HepG2 (cell line): ENCODE results near the gene TTN. TPM values are rescaled to one million over a fixed set of nuclear protein-coding genes. Genes with fewer than 3 reads are reported as not detected.

Experiments
- ATAC-seq: fragments of 200-7000 bp; cut with Tn5 transposase; 3 replicates; pipeline ENCODE4 v1.9.1; 2020; ENCODE audit warnings: mild to moderate bottlenecking, moderate library complexity
- BruUV-seq: library from RNA; stranded (reverse); fragments of 400-500 nt; replicated peaks from 2 replicates; lab custom pipeline; 2021; lab: Mats Ljungman, UMichigan
- CTCF ChIA-PET: fragments of 300-600 bp; formaldehyde crosslinking; extraction: SDS; loops from one replicate; lab custom pipeline; 2021; ENCODE audit warnings: low total read pairs, inconsistent platforms, low intra/inter-chr PET ratio; lab: Yijun Ruan, JAX
- POLR2A ChIA-PET: fragments of 350-600 bp; sonication (Branson Sonifier 250); formaldehyde crosslinking; loops from one replicate; lab custom pipeline; 2020; ENCODE audit warnings: antibody characterized with exemption, inconsistent platforms; lab: Yijun Ruan, JAX
- DNase-seq: peaks from one replicate; pipeline ENCODE4 v3.0.0-alpha.2; 2015; ENCODE audit warnings: low spot score
- FAIRE-seq: peaks from 3 replicates; lab custom pipeline; 2011; peaks lifted over from hg19 to GRCh38; lab: Jason Lieb, UNC
- H2AFZ ChIP-seq: one replicate; pipeline ENCODE4 v1.6.1; 2011; ENCODE audit warnings: low read length, inconsistent platforms
- H3K27ac ChIP-seq: fragments of 300-600 bp; 3 replicates; pipeline ENCODE4 v1.8.0; 2011; ENCODE audit warnings: mixed run types, mild to moderate bottlenecking, mixed read lengths, low read length, inconsistent platforms; ENCODE audit not compliant: insufficient read depth; ENCODE audit errors: extremely low read length
- H3K27me3 ChIP-seq, 2 experiments: fragments of 200-600 bp in 1 of 2; 2 replicates in 1 of 2; 3 replicates in 1 of 2; pipeline versions ENCODE4 v1.6.0 to v1.8.0; 2011; ENCODE audit warnings: low read length in 2 of 2, mild to moderate bottlenecking in 2 of 2, moderate library complexity in 2 of 2, inconsistent platforms in 1 of 2; ENCODE audit not compliant: insufficient read depth in 2 of 2, control insufficient read depth in 1 of 2
- H3K36me3 ChIP-seq, 2 experiments: fragments of 200-600 bp in 1 of 2; replicated peaks in 1 of 2; 2 replicates in 1 of 2; 3 replicates in 1 of 2; pipeline versions ENCODE4 v1.5.1 to v1.8.0; 2011; ENCODE audit warnings: low read length in 2 of 2, inconsistent platforms in 1 of 2; ENCODE audit not compliant: insufficient read depth in 2 of 2, control insufficient read depth in 1 of 2
- H3K4me1 ChIP-seq: 2 replicates; pipeline ENCODE4 v1.5.1; 2012; ENCODE audit warnings: low read length, inconsistent platforms; ENCODE audit not compliant: insufficient read depth
- H3K4me2 ChIP-seq: 2 replicates; pipeline ENCODE4 v1.6.0; 2011; ENCODE audit warnings: low read depth, low read length, inconsistent platforms
- H3K4me3 ChIP-seq, 3 experiments: fragments of 200-600 bp in 1 of 3; sonication (generic), shearing (Covaris generic) in 1 of 3; replicated peaks in 1 of 3; 2 replicates each; pipeline ENCODE4 v1.5.1; 2011 to 2016; ENCODE audit warnings: low read length in 3 of 3, inconsistent platforms in 2 of 3, low read depth in 2 of 3, mild to moderate bottlenecking in 2 of 3, control low read depth in 1 of 3, mixed read lengths in 1 of 3; ENCODE audit not compliant: insufficient read depth in 1 of 3
- H3K79me2 ChIP-seq: one replicate; pipeline ENCODE4 v1.6.1; 2011; ENCODE audit warnings: low read length, inconsistent platforms; ENCODE audit not compliant: insufficient read depth
- H3K9ac ChIP-seq: 2 replicates; pipeline ENCODE4 v1.6.0; 2011; ENCODE audit warnings: mild to moderate bottlenecking, low read depth, low read length, inconsistent platforms; ENCODE audit not compliant: insufficient read depth
- H3K9me3 ChIP-seq: 2 replicates; pipeline ENCODE4 v1.5.1; 2012; ENCODE audit warnings: mild to moderate bottlenecking, low read length
- H4K20me1 ChIP-seq: 2 replicates; pipeline ENCODE4 v1.6.0; 2011; ENCODE audit warnings: inconsistent platforms, mild to moderate bottlenecking, low read length, moderate library complexity; ENCODE audit not compliant: insufficient read depth
- FOXK1 ChIP-seq: sonication (generic); formaldehyde crosslinking; IDR thresholded peaks from 2 replicates; pipeline ENCODE4 v1.4.0; 2020; ENCODE audit warnings: low read depth, missing genetic modification reagents, borderline replicate concordance
- FOXO1 ChIP-seq: sonication (generic); formaldehyde crosslinking; IDR thresholded peaks from 2 replicates; pipeline ENCODE4 v1.4.0; 2020; ENCODE audit warnings: missing genetic modification reagents
- PTBP1 ChIP-seq: fragments of 200-400 bp; formaldehyde crosslinking; IDR thresholded peaks from 2 replicates; pipeline ENCODE4 v1.6.1; 2018; ENCODE audit warnings: low read length, low read depth; ENCODE audit not compliant: poor library complexity, severe bottlenecking
- SSRP1 ChIP-seq: IDR thresholded peaks from 2 replicates; pipeline ENCODE4 v1.6.1; 2016; ENCODE audit warnings: control low read depth
- ZBTB40 ChIP-seq, 2 experiments: fragments of 450-650 bp in 1 of 2; sonication (generic) in 1 of 2; formaldehyde crosslinking in 1 of 2; IDR thresholded peaks; 2 replicates each; pipeline versions ENCODE4 v1.6.1 to v1.8.0; 2016 to 2022; ENCODE audit warnings: antibody characterized with exemption in 1 of 2, mild to moderate bottlenecking in 1 of 2, missing genetic modification reagents in 1 of 2
- WGBS: methylation state at CpG from one replicate; pipeline ENCODE4 v1.1.6; 2017; ENCODE audit warnings: low lambda C conversion rate; 5-methylcytosine and 5-hydroxymethylcytosine counted together
- in situ Hi-C: cut with HindIII; loops from 2 replicates; pipeline ENCODE4 v1.10.0; 2017; ENCODE audit warnings: low pct_unique_long_range_greater_than_20kb; ENCODE audit not compliant: extremely low pct_ligation_motif_present
- intact Hi-C: fragments of 100-400 bp; cut with micrococcal nuclease; formaldehyde crosslinking; loops from one replicate; pipeline ENCODE4 v1.10.0; 2022; ENCODE audit not compliant: unreplicated experiment
- polyA plus RNA-seq, 8 experiments: library from polyadenylated mRNA; depleted of rRNA in 3 of 8; stranded (reverse) in 7 of 8; unstranded in 1 of 8; fragments of >200 nt; fragmentation: Illumina TruSeq in 4 of 8; extraction: Trizol in 4 of 8; gene quantifications; 2 replicates each; pipeline versions ENCODE4 v1.2.1 to v1.2.3, GENCODE V29; 2011 to 2016; ENCODE audit warnings: low read depth in 4 of 8, missing spikeins in 1 of 8, mixed read lengths in 1 of 8; ENCODE audit not compliant: insufficient read depth in 1 of 8
- total RNA-seq, 5 experiments: library from RNA; depleted of rRNA; stranded (reverse); fragments of >200 nt; fragmentation: Illumina TruSeq; extraction: Trizol; gene quantifications; 2 replicates each; pipeline ENCODE4 v1.2.3, GENCODE V29; 2016; ENCODE audit warnings: low read depth in 1 of 5

The TTN gene
- total and polyA plus RNA-seq, 2 of the 13 experiments (the other 11 are each of a cell fraction or from before 2014, with no cell fraction given), result under 0.01 TPM

GRCh38 chr2:178677599-178677998, 129.6 kb downstream of the TTN start (continued):
- TF ChIP-seq FOXO1 (CRISPR knock-in tag), result no peak
- TF ChIP-seq FOXK1 (CRISPR knock-in tag), result no peak
- TF ChIP-seq PTBP1, result no peak

- ChIA-PET CTCF (no interaction called here), POLR2A (no interaction called here)
- peak; percentile 97 for TF ChIP-seq ZBTB40 (IDR thresholded peaks at IDR 0.05)
- no peak for TF ChIP-seq ZBTB40 (CRISPR knock-in tag; IDR thresholded peaks at IDR 0.05)
- TF ChIP-seq SSRP1 (CRISPR knock-in tag), result no peak
- H3K79me2 ChIP-seq, result no peaks in the 10 kb centered on the region
- no peak overlapping the region for H3K27ac ChIP-seq
- intact Hi-C loops, result no loop called here
- no peak overlapping the region for H2AFZ ChIP-seq
- no peak for DNase-seq
- no peak for ATAC-seq
- FAIRE-seq, result no peak
- H4K20me1 ChIP-seq, result no peaks in the 10 kb centered on the region
- no peak overlapping the region for H3K4me2 ChIP-seq
- no peak overlapping the region for H3K4me3 ChIP-seq
- in situ Hi-C loops, result no loop called here
- 32% methylated on average over 5 of the region's 5 CpGs for WGBS
- H3K9me3 ChIP-seq, result no peaks in the 10 kb centered on the region
- H3K36me3 ChIP-seq, result no peaks in the 10 kb centered on the region
- no peaks in the 10 kb centered on the region for H3K4me1 ChIP-seq
- BruUV-seq, result no TSS peak
- no peaks in the 10 kb centered on the region for H3K27me3 ChIP-seq
- no peak overlapping the region for H3K9ac ChIP-seq
These were observed 131.2 kb downstream of the TTN start for GRCh38 chr2:178676046-178676445.
